HepG2 (cell line): Measurements from ENCODE around the gene IL27RA. TPM values are rescaled to one million over a fixed set of nuclear protein-coding genes. Genes with fewer than 3 reads are reported as not detected.

ENCODE experiments used
- BRF2 ChIP-seq: sonication (generic); formaldehyde crosslinking; IDR thresholded peaks from 2 replicates; pipeline ENCODE4 v1.8.1; 2022; ENCODE audit warnings: mild to moderate bottlenecking, missing genetic modification reagents
- HNF1B ChIP-seq: sonication (generic); formaldehyde crosslinking; IDR thresholded peaks from 2 replicates; pipeline ENCODE4 v1.5.1; 2020; ENCODE audit warnings: mild to moderate bottlenecking, moderate library complexity, missing genetic modification reagents
- KAT8 ChIP-seq: IDR thresholded peaks from 2 replicates; pipeline ENCODE4 v1.6.1; 2016; ENCODE audit warnings: missing genetic modification reagents, missing compliant biosample characterization
- KDM5A ChIP-seq: fragments of 200-600 bp; sonication (generic); IDR thresholded peaks from 2 replicates; pipeline ENCODE4 v1.7.0; 2018; ENCODE audit warnings: antibody characterized with exemption, mild to moderate bottlenecking, low read length, borderline replicate concordance
- KDM5B ChIP-seq: sonication (generic); formaldehyde crosslinking; IDR thresholded peaks from 2 replicates; pipeline ENCODE4 v1.4.0; 2020; ENCODE audit warnings: missing genetic modification reagents, mild to moderate bottlenecking, borderline replicate concordance
- KLF6 ChIP-seq: IDR thresholded peaks from 2 replicates; pipeline ENCODE4 v1.8.0; 2016; ENCODE audit warnings: missing biosample characterization, missing genetic modification reagents
- NR2C2 ChIP-seq: sonication (generic); formaldehyde crosslinking; IDR thresholded peaks from 2 replicates; pipeline ENCODE4 v1.4.0; 2020; ENCODE audit warnings: missing genetic modification reagents, mild to moderate bottlenecking, moderate library complexity, borderline replicate concordance
- PHF21A ChIP-seq: sonication (generic); formaldehyde crosslinking; IDR thresholded peaks from 2 replicates; pipeline ENCODE4 v1.5.0; 2020; ENCODE audit warnings: mild to moderate bottlenecking, missing genetic modification reagents
- POLR2AphosphoS5 ChIP-seq: IDR thresholded peaks from 2 replicates; pipeline ENCODE4 v1.6.1; 2012; ENCODE audit warnings: low read depth, low read length
- SNAPC2 ChIP-seq: sonication (generic); formaldehyde crosslinking; IDR thresholded peaks from 2 replicates; pipeline ENCODE4 v1.8.1; 2022; ENCODE audit warnings: mild to moderate bottlenecking, missing genetic modification reagents
- SP4 ChIP-seq: sonication (generic); formaldehyde crosslinking; IDR thresholded peaks from 2 replicates; pipeline ENCODE4 v1.8.1; 2023; ENCODE audit warnings: mild to moderate bottlenecking, missing genetic modification reagents
- ZBTB7B ChIP-seq: sonication (generic); formaldehyde crosslinking; IDR thresholded peaks from 2 replicates; pipeline ENCODE4 v1.4.0; 2020; ENCODE audit warnings: missing genetic modification reagents
- ZFP82 ChIP-seq: sonication (generic); formaldehyde crosslinking; IDR thresholded peaks from 2 replicates; pipeline ENCODE4 v1.5.1; 2020; ENCODE audit warnings: mild to moderate bottlenecking, missing genetic modification reagents, borderline replicate concordance
- ZNF230 ChIP-seq: sonication (generic); formaldehyde crosslinking; IDR thresholded peaks from 2 replicates; pipeline ENCODE4 v1.4.0; 2020; ENCODE audit warnings: mild to moderate bottlenecking, missing genetic modification reagents
- ZNF33A ChIP-seq: sonication (generic); formaldehyde crosslinking; IDR thresholded peaks from 2 replicates; pipeline ENCODE4 v1.5.1; 2020; ENCODE audit warnings: missing genetic modification reagents, mild to moderate bottlenecking, moderate library complexity, borderline replicate concordance
- ZNF431 ChIP-seq: sonication (generic); formaldehyde crosslinking; IDR thresholded peaks from 2 replicates; pipeline ENCODE4 v1.9.0; 2022; ENCODE audit warnings: missing genetic modification reagents, low read depth, mild to moderate bottlenecking, borderline replicate concordance
- ZNF441 ChIP-seq: sonication (generic); formaldehyde crosslinking; IDR thresholded peaks from 2 replicates; pipeline ENCODE4 v1.7.0; 2021; ENCODE audit warnings: missing genetic modification reagents, borderline replicate concordance
- ZNF468 ChIP-seq: sonication (generic); formaldehyde crosslinking; IDR thresholded peaks from 2 replicates; pipeline ENCODE4 v1.8.0; 2022; ENCODE audit warnings: mild to moderate bottlenecking, moderate library complexity, missing genetic modification reagents
- ZNF558 ChIP-seq: sonication (generic); formaldehyde crosslinking; IDR thresholded peaks from 2 replicates; pipeline ENCODE4 v1.9.0; 2022; ENCODE audit warnings: mild to moderate bottlenecking, missing genetic modification reagents, borderline replicate concordance
- polyA plus RNA-seq, 8 experiments: library from polyadenylated mRNA; depleted of rRNA in 3 of 8; stranded (reverse) in 7 of 8; unstranded in 1 of 8; fragments of >200 nt; fragmentation: Illumina TruSeq in 4 of 8; extraction: Trizol in 4 of 8; gene quantifications; 2 replicates each; pipeline versions ENCODE4 v1.2.1 to v1.2.3, GENCODE V29; 2011 to 2016; ENCODE audit warnings: low read depth in 4 of 8, missing spikeins in 1 of 8, mixed read lengths in 1 of 8; ENCODE audit not compliant: insufficient read depth in 1 of 8
- total RNA-seq, 5 experiments: library from RNA; depleted of rRNA; stranded (reverse); fragments of >200 nt; fragmentation: Illumina TruSeq; extraction: Trizol; gene quantifications; 2 replicates each; pipeline ENCODE4 v1.2.3, GENCODE V29; 2016; ENCODE audit warnings: low read depth in 1 of 5
- TF ChIP-seq, protein P1 (sequence below): sonication (generic); formaldehyde crosslinking; IDR thresholded peaks from 2 replicates; pipeline ENCODE4 v1.5.1; 2020; ENCODE audit warnings: mild to moderate bottlenecking, missing genetic modification reagents, moderate library complexity
- TF ChIP-seq, protein P2 (sequence below): sonication (generic); formaldehyde crosslinking; IDR thresholded peaks from 2 replicates; pipeline ENCODE4 v1.8.0; 2022; ENCODE audit warnings: missing genetic modification reagents, mild to moderate bottlenecking, inconsistent platforms, borderline replicate concordance

The IL27RA gene
- total and polyA plus RNA-seq, 2 of the 13 experiments (the other 11 are each of a cell fraction or from before 2014, with no cell fraction given): 3.5 to 8.1 TPM

- TF ChIP-seq, protein P1, sequence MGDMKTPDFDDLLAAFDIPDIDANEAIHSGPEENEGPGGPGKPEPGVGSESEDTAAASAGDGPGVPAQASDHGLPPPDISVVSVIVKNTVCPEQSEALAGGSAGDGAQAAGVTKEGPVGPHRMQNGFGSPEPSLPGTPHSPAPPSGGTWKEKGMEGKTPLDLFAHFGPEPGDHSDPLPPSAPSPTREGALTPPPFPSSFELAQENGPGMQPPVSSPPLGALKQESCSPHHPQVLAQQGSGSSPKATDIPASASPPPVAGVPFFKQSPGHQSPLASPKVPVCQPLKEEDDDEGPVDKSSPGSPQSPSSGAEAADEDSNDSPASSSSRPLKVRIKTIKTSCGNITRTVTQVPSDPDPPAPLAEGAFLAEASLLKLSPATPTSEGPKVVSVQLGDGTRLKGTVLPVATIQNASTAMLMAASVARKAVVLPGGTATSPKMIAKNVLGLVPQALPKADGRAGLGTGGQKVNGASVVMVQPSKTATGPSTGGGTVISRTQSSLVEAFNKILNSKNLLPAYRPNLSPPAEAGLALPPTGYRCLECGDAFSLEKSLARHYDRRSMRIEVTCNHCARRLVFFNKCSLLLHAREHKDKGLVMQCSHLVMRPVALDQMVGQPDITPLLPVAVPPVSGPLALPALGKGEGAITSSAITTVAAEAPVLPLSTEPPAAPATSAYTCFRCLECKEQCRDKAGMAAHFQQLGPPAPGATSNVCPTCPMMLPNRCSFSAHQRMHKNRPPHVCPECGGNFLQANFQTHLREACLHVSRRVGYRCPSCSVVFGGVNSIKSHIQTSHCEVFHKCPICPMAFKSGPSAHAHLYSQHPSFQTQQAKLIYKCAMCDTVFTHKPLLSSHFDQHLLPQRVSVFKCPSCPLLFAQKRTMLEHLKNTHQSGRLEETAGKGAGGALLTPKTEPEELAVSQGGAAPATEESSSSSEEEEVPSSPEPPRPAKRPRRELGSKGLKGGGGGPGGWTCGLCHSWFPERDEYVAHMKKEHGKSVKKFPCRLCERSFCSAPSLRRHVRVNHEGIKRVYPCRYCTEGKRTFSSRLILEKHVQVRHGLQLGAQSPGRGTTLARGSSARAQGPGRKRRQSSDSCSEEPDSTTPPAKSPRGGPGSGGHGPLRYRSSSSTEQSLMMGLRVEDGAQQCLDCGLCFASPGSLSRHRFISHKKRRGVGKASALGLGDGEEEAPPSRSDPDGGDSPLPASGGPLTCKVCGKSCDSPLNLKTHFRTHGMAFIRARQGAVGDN (CRISPR knock-in tag): peak; percentile 60
- TF ChIP-seq KAT8 (CRISPR knock-in tag): peak; percentile 45; the same call in 1 of the 2 replicates
- peak; percentile 67 for TF ChIP-seq POLR2AphosphoS5
- 0 out of 2 replicates have a peak, but pooled peaks have one; percentile 39 for TF ChIP-seq ZNF230 (CRISPR knock-in tag)
- 0 out of 2 replicates have a peak, but pooled peaks have one; percentile 33 for TF ChIP-seq ZNF431 (CRISPR knock-in tag)
- no peak for TF ChIP-seq ZNF441 (CRISPR knock-in tag)
- 0 out of 2 replicates have a peak, but pooled peaks have one; percentile 30 for TF ChIP-seq SNAPC2 (CRISPR knock-in tag)
- no peak for TF ChIP-seq KLF6 (CRISPR knock-in tag)
- TF ChIP-seq PHF21A (CRISPR knock-in tag): peak; percentile 23; the same call in 1 of the 2 replicates
- 0 out of 2 replicates have a peak, but pooled peaks have one; percentile 54 for TF ChIP-seq KDM5B (CRISPR knock-in tag)
- TF ChIP-seq ZBTB7B: peak; percentile 77
- peak; percentile 83 for TF ChIP-seq NR2C2
- peak; percentile 77 for TF ChIP-seq KDM5A
- TF ChIP-seq ZNF558 (CRISPR knock-in tag): peak; percentile 45; the same call in 1 of the 2 replicates
- TF ChIP-seq ZFP82 (CRISPR knock-in tag): no peak
- no peak for TF ChIP-seq ZNF468 (CRISPR knock-in tag)
- TF ChIP-seq, protein P2, sequence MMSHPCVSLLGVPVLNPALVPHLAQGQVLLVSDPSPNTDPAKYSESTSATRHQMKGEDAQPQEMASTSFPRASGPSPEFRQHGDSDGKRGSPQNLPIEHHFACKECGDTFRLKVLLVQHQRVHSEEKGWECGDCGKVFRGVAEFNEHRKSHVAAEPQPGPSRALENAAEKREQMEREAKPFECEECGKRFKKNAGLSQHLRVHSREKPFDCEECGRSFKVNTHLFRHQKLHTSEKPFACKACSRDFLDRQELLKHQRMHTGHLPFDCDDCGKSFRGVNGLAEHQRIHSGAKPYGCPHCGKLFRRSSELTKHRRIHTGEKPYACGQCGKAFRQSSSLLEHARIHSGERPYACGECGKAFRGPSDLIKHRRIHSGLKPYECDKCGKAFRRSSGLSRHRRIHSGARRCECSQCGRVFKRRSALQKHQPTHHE: no peak
- TF ChIP-seq SP4 (CRISPR knock-in tag): peak; percentile 48; the same call in 1 of the 2 replicates
- 0 out of 2 replicates have a peak, but pooled peaks have one; percentile 17 for TF ChIP-seq HNF1B (CRISPR knock-in tag)
- TF ChIP-seq ZNF33A (CRISPR knock-in tag): no peak
- no peak for TF ChIP-seq BRF2
Observed at GRCh38 chr19:14091081-14091812, 59.7 kb downstream of the IL27RA start (continued).
